ENCODE data around the gene NR4A1. TPM values are rescaled to one million over a fixed set of nuclear protein-coding genes. Genes with fewer than 3 reads are reported as not detected.
A peak's percentile ranks its signal among the peaks of the same experiment; 100 is the strongest.

NR4A1 gene
- total and polyA plus RNA-seq, 4 donors = 45.1 to 77.9 (median 62.0) TPM

GRCh38 chr12:52032804-52033445 is 18.3 kb upstream of the NR4A1 start:
- no peak for TF ChIP-seq CTCF (IDR thresholded peaks at IDR 0.05; ENCODE audit: control extremely low read depth, extremely low read depth)
- Histone ChIP-seq H3K9me3 (ENCODE audit: control insufficient read depth in 4 of 4, insufficient read depth in 3 of 4, low read length in 3 of 4) (no peaks in the 10 kb centered on the region), H3K27ac (ENCODE audit: low read depth in 1 of 2, low read length in 1 of 2) (peak overlapping the region; percentile 90 to 94), H3K4me3 (no peak overlapping the region), H3K36me3 (ENCODE audit: control insufficient read depth in 4 of 4, insufficient read depth in 4 of 4, low read length in 4 of 4) (no peaks in the 10 kb centered on the region), H3K27me3 (ENCODE audit: control insufficient read depth in 3 of 3, insufficient read depth in 3 of 3, low read length in 2 of 3) (no peaks in the 10 kb centered on the region), H3K9ac (ENCODE audit: insufficient read depth in 1 of 2, low read length in 2 of 2) (peak overlapping the region in 1 of 2 donors; percentile 83), H3K4me1 (ENCODE audit: control insufficient read depth in 5 of 5, insufficient read depth in 5 of 5, low read length in 5 of 5) (peaks cover 5 to 29% (median 10%) of the 10 kb centered on the region in 5 donors)
- DNase-seq (peak; percentile 98 to 99 (median 99)), ATAC-seq (ENCODE audit: insufficient read depth, low FRiP score) (peak; percentile 96)
- 0 to 1% methylated on average over 48 of the region's 48 CpGs for WGBS, 2 donors

- DNase-seq = no peak
- H3K9ac ChIP-seq (ENCODE audit: insufficient read depth in 1 of 2, low read length in 2 of 2) = peak overlapping the region in 1 of 2 donors; percentile 83
- no peaks in the 10 kb centered on the region for H3K9me3 ChIP-seq (ENCODE audit: control insufficient read depth in 4 of 4, insufficient read depth in 3 of 4, low read length in 3 of 4)
- peaks cover 5 to 31% (median 10%) of the 10 kb centered on the region in 5 donors for H3K4me1 ChIP-seq (ENCODE audit: control insufficient read depth in 5 of 5, insufficient read depth in 5 of 5, low read length in 5 of 5)
- no peaks in the 10 kb centered on the region for H3K36me3 ChIP-seq (ENCODE audit: control insufficient read depth in 4 of 4, insufficient read depth in 4 of 4, low read length in 4 of 4)
- WGBS, 2 donors = 47 to 57% methylated on average over 13 of the region's 13 CpGs
- peak overlapping the region; percentile 88 to 90 for H3K27ac ChIP-seq (ENCODE audit: low read depth in 1 of 2, low read length in 1 of 2)
- no peaks in the 10 kb centered on the region for H3K27me3 ChIP-seq (ENCODE audit: control insufficient read depth in 3 of 3, insufficient read depth in 3 of 3, low read length in 2 of 3)
- no peak for TF ChIP-seq CTCF (IDR thresholded peaks at IDR 0.05; ENCODE audit: control extremely low read depth, extremely low read depth)
- no peak for ATAC-seq (ENCODE audit: insufficient read depth, low FRiP score)
- no peak overlapping the region for H3K4me3 ChIP-seq
Measured at GRCh38 chr12:52033446-52034140, 17.6 kb upstream of the NR4A1 start.

- no peak for TF ChIP-seq CTCF (IDR thresholded peaks at IDR 0.05; ENCODE audit: control extremely low read depth, extremely low read depth)
- no peaks in the 10 kb centered on the region for H3K36me3 ChIP-seq (ENCODE audit: control insufficient read depth in 4 of 4, insufficient read depth in 4 of 4, low read length in 4 of 4)
- no peaks in the 10 kb centered on the region for H3K27me3 ChIP-seq (ENCODE audit: control insufficient read depth in 3 of 3, insufficient read depth in 3 of 3, low read length in 2 of 3)
- peaks cover 5 to 31% (median 10%) of the 10 kb centered on the region in 5 donors for H3K4me1 ChIP-seq (ENCODE audit: control insufficient read depth in 5 of 5, insufficient read depth in 5 of 5, low read length in 5 of 5)
- no peaks in the 10 kb centered on the region for H3K9me3 ChIP-seq (ENCODE audit: control insufficient read depth in 4 of 4, insufficient read depth in 3 of 4, low read length in 3 of 4)
- no peak overlapping the region for H3K9ac ChIP-seq (ENCODE audit: insufficient read depth in 1 of 2, low read length in 2 of 2)
- ATAC-seq (ENCODE audit: insufficient read depth, low FRiP score) (no peak), DNase-seq (no peak)
- no peak overlapping the region for H3K27ac ChIP-seq (ENCODE audit: low read depth in 1 of 2, low read length in 1 of 2)
- H3K4me3 ChIP-seq = no peak overlapping the region
- WGBS, 2 donors = 97% methylated on average over 4 of the region's 4 CpGs
Measured at GRCh38 chr12:52035190-52035589, 16.1 kb upstream of the NR4A1 start.
